ENCODE results near the gene SLC2A6.

The SLC2A6 gene

GRCh38 chr9:133470988-133471387, 7.9 kb downstream of the SLC2A6 start:
- no peak for TF ChIP-seq CTCF (IDR thresholded peaks at IDR 0.05; ENCODE audit: control insufficient read depth, extremely low read depth, insufficient read depth)
- no peak for DNase-seq (ENCODE audit: low read depth)
- H3K4me3 ChIP-seq (ENCODE audit: low read depth, low read length), result no peak overlapping the region

- no peak overlapping the region for H3K4me3 ChIP-seq (ENCODE audit: low read depth, low read length)
- DNase-seq (ENCODE audit: low read depth), result no peak
- no peak for TF ChIP-seq CTCF (IDR thresholded peaks at IDR 0.05; ENCODE audit: control insufficient read depth, extremely low read depth, insufficient read depth)
Observed at GRCh38 chr9:133470427-133470924, 8.4 kb downstream of the SLC2A6 start.

- DNase-seq (ENCODE audit: low read depth), result no peak
- TF ChIP-seq CTCF (IDR thresholded peaks at IDR 0.05; ENCODE audit: control insufficient read depth, extremely low read depth, insufficient read depth), result no peak
- no peak overlapping the region for H3K4me3 ChIP-seq (ENCODE audit: low read depth, low read length)
Observed at GRCh38 chr9:133468777-133469421, 10.0 kb downstream of the SLC2A6 start.

GRCh38 chr9:133468374-133468773, 10.5 kb downstream of the SLC2A6 start:
- TF ChIP-seq CTCF (IDR thresholded peaks at IDR 0.05; ENCODE audit: control insufficient read depth, extremely low read depth, insufficient read depth), result no peak
- H3K4me3 ChIP-seq (ENCODE audit: low read depth, low read length), result no peak overlapping the region
- DNase-seq (ENCODE audit: low read depth), result no peak

DNA sequence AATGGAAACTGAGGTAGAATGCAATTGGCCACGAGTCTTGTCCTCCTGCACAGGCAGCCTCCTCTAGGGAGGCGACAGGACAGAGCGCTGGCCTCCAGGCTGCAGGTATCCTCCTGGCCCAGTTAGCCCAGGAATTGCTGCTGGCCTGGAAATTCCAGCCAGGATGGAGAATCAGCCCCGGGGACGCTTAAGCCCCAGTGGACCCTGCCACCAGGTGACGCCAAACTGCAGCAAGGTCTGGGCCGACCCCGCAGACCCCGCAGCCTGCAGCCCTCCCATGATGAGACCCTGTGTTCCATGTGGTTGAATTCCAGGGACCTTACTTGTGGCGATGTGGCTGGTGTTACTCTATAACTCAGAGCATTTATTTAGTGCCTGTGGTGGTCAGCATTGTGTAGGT, 11.8 kb downstream of the SLC2A6 start:
- no peak overlapping the region for H3K4me3 ChIP-seq (ENCODE audit: low read depth, low read length)
- no peak for DNase-seq (ENCODE audit: low read depth)
- no peak for TF ChIP-seq CTCF (IDR thresholded peaks at IDR 0.05; ENCODE audit: control insufficient read depth, extremely low read depth, insufficient read depth)

- DNase-seq (ENCODE audit: low read depth), result no peak
- no peak overlapping the region for H3K4me3 ChIP-seq (ENCODE audit: low read depth, low read length)
- no peak for TF ChIP-seq CTCF (IDR thresholded peaks at IDR 0.05; ENCODE audit: control insufficient read depth, extremely low read depth, insufficient read depth)
Observed at GRCh38 chr9:133465984-133466383, 12.9 kb downstream of the SLC2A6 start.

DNA sequence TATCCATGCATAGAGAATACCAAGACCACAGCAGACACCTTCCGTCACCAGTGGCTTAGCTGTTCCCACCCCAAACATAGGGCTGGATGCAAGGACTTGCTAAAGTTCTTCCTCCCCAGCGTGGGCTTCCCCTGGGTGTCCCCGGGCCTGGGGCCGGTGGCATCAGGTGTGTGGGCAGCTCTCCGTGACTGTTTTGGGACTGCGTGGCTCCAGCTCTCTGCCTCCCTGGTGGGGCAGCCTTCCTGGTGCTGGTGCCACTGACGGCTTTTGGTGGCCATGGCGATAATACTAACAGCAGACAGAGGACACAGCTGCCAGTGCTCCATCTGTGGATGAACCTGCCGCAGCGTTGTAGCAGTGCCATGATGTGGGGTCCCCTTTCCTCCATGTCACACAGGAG, 14.3 kb downstream of the SLC2A6 start:
- no peak for DNase-seq (ENCODE audit: low read depth)

More for the DNA sequence above, 14.3 kb downstream of the SLC2A6 start:
- H3K4me3 ChIP-seq (ENCODE audit: low read depth, low read length), result no peak overlapping the region
- no peak for TF ChIP-seq CTCF (IDR thresholded peaks at IDR 0.05; ENCODE audit: control insufficient read depth, extremely low read depth, insufficient read depth)

Measured in LNCaP clone FGC (cell line).